ENCODE data around the gene RNF114.
"Not testable (repeated sequence)": the region's sequence is repeated elsewhere in the genome, so short reads cannot be mapped to it uniquely, and the experiment has no call there.

RNF114 gene

DNA sequence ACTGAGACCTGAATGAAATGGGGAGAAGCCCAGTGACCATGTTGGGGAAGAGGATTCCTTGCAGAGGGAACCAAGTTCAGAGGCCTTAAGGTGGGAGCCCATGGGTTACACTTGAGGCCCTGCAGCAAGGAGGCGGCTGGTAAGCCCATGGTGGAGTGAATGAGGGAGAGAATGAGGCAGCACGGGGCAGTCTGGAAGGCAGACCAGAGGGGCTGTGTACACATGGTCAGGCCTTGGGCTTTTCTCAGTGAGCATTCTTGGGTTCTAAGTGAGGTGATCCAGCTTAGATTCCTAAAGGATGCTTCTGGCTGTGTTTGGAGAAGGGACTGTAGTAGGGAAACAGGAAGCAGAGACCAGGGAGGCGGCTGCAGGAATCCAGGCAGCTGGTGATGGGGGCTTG, 19.0 kb downstream of the RNF114 start:
- no peak for TF ChIP-seq CTCF (IDR thresholded peaks at IDR 0.05; ENCODE audit: extremely low read depth, insufficient read depth, missing control alignments)
- no peak for DNase-seq (ENCODE audit: low spot score)
- in situ Hi-C loops (cut with MboI; ENCODE audit: low pct_unique_long_range_greater_than_20kb, low sequenced_read_pairs, unreplicated experiment) = no loop called here

DNA sequence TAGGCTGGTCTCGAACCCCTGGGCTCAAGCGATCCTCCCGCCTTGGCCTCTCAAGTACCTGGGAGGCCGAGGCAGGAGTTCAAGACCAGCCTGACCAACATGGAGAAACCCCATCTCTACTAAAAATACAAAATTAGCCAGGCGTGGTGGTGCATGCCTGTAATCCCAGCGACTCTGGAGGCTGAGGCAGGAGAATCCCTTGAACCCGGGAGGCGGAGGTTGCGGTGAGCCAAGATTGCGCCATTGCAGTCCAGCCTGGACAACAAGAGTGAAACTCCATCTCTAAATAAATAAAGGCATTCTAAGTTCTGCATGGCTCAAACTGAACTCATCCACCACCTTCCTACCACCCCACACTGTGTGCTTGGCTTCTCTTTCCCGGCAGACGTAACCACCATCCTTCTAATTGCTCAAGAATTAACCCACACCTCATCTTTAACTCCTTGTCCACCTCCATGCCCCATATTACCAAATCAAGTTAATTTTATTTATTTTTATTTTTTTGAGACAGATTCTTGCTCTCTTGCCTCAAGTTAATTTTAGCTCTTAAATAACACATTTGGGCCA, 19.7 kb downstream of the RNF114 start:
- DNase-seq (ENCODE audit: low spot score); in situ Hi-C loops (cut with MboI; ENCODE audit: low pct_unique_long_range_greater_than_20kb, low sequenced_read_pairs, unreplicated experiment): not testable (repeated sequence)

DNA sequence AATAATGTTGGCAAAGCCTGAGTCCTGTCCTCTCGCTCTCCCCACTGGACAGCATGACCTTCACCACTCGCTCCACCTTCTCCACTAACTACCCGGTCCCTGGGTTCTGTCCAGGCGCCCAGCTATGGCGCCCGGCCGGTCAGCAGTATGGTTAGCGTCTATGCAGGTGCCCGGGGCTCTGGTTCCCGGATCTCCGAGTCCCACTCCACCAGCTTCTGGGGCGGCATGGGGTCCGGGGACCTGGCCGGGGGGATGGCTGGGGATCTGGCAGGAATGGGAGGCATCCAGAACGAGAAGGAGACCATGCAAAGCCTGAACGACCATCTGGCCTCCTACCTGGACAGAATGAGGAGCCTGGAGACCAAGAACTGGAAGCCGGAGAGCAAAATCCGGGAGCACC, 20.5 kb downstream of the RNF114 start:
- in situ Hi-C loops (cut with MboI; ENCODE audit: low pct_unique_long_range_greater_than_20kb, low sequenced_read_pairs, unreplicated experiment) = no loop called here
- no peak for TF ChIP-seq CTCF (IDR thresholded peaks at IDR 0.05; ENCODE audit: extremely low read depth, insufficient read depth, missing control alignments)
- no peak for DNase-seq (ENCODE audit: low spot score)

GRCh38 chr20:49957089-49957938, 21.1 kb downstream of the RNF114 start:
- in situ Hi-C loops (cut with MboI; ENCODE audit: low pct_unique_long_range_greater_than_20kb, low sequenced_read_pairs, unreplicated experiment); DNase-seq (ENCODE audit: low spot score): not testable (repeated sequence)

DNA sequence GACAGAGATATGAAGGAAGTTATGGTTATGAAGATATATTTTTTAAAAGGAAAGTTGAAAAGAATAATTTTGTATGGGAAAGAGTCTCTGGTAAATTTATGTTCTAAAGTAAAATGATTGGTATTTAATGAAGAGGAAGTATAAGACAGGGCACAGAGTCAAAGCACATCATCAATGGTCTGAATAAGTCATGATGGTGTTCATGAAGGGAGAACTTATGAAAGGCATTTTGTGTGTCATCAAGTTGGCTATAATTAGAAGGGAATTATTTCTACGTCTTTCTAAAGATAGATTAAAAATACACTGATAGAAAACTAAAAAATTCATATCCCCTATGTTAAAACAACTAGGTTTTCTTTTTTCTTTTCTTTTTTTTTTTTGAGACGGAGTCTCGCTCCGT, 25.2 kb downstream of the RNF114 start:
- no peak for TF ChIP-seq CTCF (IDR thresholded peaks at IDR 0.05; ENCODE audit: extremely low read depth, insufficient read depth, missing control alignments)
- in situ Hi-C loops (cut with MboI; ENCODE audit: low pct_unique_long_range_greater_than_20kb, low sequenced_read_pairs, unreplicated experiment) = no loop called here
- no peak for DNase-seq (ENCODE audit: low spot score)

DNA sequence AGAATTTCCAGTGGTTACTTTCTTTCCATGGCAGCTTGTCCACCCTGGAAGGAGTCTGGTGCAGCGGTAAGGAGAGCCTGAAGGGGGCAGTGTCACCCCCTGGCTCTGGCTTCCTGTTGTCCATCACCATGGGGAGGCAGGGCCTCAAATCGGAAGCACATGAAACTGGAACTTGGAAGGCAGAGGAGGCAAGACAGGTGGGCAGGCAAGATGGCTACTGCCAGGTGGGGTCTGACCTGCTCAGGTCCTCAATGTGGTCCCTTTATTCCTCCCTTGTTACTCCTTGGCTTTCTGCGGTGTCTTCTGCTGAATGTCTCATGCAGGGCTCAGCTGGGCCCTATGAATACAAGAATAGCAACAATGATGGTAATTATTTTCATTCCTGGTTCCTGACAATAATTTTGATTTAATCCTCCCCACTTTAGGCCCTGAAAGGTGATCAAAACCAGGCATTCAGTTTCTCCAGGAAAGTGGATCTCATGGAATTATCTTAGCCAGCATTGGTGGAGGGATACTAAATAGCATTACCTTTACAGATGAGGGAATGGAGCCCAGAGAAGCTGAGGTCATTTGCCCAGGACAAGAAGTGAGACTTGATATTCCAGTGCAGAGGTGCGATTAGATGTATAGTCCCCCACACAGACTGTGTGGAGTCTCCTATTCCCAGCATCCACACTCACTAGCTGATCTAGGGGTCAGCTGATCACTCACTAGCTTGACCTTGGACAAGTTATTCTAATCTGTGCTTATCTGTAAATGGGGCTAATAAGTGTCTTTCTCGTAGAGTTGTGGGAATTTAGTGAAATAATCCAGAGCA, 29.0 kb downstream of the RNF114 start:
- no peak for DNase-seq (ENCODE audit: low spot score)
- TF ChIP-seq CTCF (IDR thresholded peaks at IDR 0.05; ENCODE audit: extremely low read depth, insufficient read depth, missing control alignments) = peak; percentile 67
- in situ Hi-C loops (cut with MboI; ENCODE audit: low pct_unique_long_range_greater_than_20kb, low sequenced_read_pairs, unreplicated experiment) = no loop called here

GRCh38 chr20:49965781-49966305, 29.6 kb downstream of the RNF114 start:
- no peak for DNase-seq (ENCODE audit: low spot score)
- no peak for TF ChIP-seq CTCF (IDR thresholded peaks at IDR 0.05; ENCODE audit: extremely low read depth, insufficient read depth, missing control alignments)
- in situ Hi-C loops (cut with MboI; ENCODE audit: low pct_unique_long_range_greater_than_20kb, low sequenced_read_pairs, unreplicated experiment) = no loop called here

All from GM13977 (cell line).